GM19240 (cell line): ENCODE results near the gene NUDT8.
A peak's percentile ranks its signal among the peaks of the same experiment; 100 is the strongest.
"Not testable (repeated sequence)": the region's sequence is repeated elsewhere in the genome, so short reads cannot be mapped to it uniquely, and the experiment has no call there.

Source experiments
- DNase-seq: peaks from one replicate; pipeline ENCODE4 v3.0.0; 2011; ENCODE audit warnings: low spot score; ENCODE audit not compliant: insufficient read length

The NUDT8 gene

GRCh38 chr11:67613313-67613959 lies 16.3 kb downstream of the NUDT8 start:
- DNase-seq = no peak

- DNase-seq = no peak
Measured at GRCh38 chr11:67612751-67613150, 17.0 kb downstream of the NUDT8 start.

DNA sequence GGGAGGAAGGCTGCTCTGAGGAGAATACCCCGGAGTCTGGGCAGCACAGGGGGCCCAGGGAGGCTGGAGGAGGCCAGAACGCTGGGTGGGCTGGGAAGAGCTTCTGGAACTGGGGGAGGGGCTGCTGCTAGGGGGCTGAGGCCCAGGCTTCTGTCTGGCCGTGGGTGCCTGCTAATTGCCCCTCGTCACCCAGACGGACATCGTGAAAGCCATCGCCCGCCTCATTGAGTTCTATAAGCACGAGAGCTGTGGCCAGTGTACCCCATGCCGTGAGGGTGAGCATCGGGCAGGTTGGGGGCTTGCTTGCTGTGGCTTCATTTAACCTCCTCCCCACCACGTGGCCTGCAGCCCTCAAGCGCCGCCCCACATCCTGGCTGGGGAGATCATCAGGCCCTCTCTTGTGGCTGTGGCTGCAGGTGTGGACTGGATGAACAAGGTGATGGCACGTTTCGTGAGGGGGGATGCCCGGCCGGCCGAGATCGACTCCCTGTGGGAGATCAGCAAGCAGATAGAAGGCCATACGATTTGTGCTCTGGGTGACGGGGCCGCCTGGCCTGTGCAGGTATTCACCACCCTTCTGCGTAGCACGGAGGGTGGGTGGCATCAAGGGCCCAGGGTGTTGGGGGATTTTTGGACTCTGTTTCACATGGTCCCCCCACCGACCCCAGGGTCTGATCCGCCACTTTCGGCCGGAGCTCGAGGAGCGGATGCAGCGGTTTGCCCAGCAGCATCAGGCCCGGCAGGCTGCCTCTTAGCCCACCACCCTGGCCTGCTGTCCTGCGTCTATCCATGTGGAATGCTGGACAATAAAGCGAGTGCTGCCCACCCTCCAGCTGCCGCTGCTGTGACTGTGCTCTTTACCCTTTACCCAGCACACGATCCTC lies 17.8 kb downstream of the NUDT8 start:
- DNase-seq = no peak

GRCh38 chr11:67611165-67611564 lies 18.6 kb downstream of the NUDT8 start:
- DNase-seq = no peak

DNA sequence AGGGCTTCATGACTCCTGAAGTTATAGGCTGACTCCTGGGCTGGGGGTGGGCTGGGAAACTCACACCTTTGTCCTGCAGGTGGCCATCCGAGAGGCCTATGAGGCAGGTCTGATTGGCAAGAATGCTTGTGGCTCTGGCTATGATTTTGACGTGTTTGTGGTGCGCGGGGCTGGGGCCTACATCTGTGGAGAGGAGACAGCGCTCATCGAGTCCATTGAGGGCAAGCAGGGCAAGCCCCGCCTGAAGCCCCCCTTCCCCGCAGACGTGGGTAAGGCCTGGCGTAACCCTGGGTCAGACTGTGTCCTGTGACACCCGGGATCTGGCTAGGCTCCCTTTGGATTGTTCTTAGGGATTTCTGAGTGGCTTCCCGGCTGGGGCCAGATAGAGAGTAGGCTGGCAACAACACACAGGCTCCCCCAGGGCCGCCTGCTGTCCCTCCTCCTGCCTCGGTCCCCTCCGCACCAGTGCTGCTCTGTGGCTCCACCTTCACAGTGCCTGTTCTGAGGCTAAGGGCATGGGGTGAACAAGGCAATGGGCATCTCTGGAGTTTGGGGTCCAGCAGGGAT lies 19.4 kb downstream of the NUDT8 start:
- no peak for DNase-seq

GRCh38 chr11:67609316-67609715 lies 20.4 kb downstream of the NUDT8 start:
- no peak for DNase-seq

GRCh38 chr11:67608486-67608885 lies 21.3 kb downstream of the NUDT8 start:
- DNase-seq = no peak

DNA sequence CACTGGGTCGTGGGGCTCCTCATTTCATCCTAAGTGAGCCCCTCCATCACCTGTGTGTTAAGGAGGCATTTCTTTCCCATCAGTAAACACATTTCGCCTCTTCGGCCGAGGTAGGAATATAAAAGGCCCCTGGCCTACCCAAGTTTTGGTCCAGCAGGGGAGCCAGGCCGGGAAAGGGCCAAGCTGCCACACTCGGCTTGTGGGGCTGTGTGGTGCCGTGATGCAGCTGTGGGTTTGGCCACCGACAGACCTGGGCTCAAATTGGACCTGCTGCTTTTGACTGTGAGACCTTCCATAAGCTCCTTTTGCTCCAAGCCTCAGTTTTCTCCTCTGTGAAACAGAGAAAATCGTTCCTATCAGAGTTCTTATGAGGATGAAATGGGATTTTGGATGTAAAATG lies 22.2 kb downstream of the NUDT8 start:
- no peak for DNase-seq

- peak; percentile 70 for DNase-seq
Measured at GRCh38 chr11:67606492-67607295, 23.0 kb downstream of the NUDT8 start, which contains the start of gene NDUFV1. Gene NDUFV1 (plus strand): TSS chr11:67606936. CDS start chr11:67607005, 69 bp downstream.

- DNase-seq = no peak
Measured at GRCh38 chr11:67606093-67606491, 23.6 kb downstream of the NUDT8 start.

DNA sequence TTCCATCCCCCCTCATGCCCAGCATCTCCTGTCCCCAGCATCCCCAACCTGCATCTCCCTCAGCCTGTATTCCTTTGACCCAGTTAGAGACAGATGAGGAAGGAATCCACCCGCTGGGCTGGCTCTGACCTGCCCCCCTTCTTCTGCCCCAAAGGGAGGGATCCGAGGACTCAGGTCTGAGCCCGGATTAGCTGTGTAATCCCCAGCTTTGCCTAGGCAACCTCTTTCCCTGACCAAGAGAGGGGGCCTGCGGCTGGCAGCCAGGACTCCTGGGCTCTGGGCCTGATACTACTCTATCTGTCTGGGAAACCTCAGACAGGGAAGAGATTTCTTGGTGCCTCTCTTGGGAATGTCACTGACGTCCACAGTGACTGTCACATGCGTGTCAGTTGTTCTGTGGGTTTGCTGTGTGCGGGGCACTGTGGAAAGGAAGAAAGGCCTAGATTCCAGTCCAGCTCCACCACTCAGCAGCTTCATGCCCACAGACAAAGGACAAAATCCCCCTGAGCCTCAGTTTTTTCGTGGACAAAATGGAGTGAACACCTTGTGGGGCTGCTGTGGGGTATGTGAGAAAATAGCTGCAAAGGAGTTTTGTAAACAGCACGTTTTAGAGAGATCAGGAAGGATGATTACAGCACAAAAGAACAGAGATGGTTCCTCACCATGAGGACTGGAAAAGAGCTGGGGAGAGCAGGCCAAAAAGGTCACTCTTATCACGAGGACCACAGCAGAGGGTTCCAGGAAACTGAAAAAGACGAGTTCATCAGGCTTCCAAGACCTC lies 24.3 kb downstream of the NUDT8 start:
- DNase-seq = no peak

DNA sequence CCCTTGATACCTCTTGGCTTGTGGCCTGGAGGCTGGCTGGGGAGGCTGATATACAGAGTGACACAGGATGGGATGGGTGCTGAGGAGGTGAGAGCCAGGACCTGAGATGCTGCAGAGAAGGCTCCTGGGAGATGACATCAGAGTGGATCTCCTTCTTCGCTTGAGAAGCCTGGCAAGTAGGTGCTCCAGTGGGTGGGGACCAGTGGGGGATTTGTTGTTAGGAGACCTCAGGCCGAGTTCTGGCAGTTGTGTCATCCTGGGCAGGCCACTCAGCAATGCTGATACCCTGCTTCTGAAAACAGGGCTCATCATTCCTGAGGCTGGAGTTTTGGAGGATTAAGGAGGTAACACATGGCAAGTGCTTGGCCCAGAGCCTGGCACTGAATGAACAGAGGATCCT lies 24.9 kb downstream of the NUDT8 start:
- no peak for DNase-seq

GRCh38 chr11:67604119-67604518 lies 25.6 kb downstream of the NUDT8 start:
- not testable (repeated sequence) for DNase-seq

DNA sequence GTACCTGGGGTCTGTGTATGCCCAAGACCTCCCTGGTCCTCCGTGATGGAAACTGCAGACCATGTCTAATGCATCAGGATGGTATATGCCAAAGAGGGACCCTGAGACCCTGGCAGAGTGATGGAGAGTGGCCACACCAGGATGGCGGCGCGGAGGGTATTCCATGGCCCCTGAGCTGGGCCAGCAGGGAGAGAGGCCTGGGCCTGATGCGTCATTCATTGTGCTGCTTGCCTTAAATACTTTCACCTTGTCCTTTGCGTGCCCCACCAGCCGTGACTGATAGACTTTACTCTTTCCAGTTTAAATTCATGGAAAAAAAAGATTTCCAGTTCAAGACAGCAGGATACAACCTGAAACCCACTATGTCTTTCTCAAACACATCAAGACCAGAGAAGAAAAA lies 28.6 kb downstream of the NUDT8 start:
- no peak for DNase-seq

- DNase-seq = no peak
Measured at GRCh38 chr11:67600324-67601029, 29.3 kb downstream of the NUDT8 start.

- no peak for DNase-seq
Measured at GRCh38 chr11:67599149-67599548, 30.6 kb downstream of the NUDT8 start.

DNA sequence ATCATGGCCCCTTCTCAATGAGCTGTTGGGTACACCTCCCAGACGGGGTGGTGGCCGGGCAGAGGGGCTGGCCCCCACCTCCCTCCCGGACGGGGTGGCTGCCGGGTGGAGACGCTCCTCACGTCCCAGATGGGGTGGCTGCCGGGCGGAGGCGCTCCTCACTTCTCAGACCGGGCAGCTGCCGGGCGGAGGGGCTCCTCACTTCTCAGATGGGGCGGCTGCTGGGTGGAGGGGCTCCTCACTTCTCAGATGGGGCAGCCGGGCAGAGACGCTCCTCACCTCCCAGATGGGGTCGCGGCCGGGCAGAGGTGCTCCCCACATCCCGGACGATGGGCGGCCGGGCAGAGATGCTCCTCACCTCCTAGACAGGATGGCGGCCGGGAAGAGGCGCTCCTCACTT lies 31.8 kb downstream of the NUDT8 start:
- not testable (repeated sequence) for DNase-seq

- DNase-seq = not testable (repeated sequence)
Measured at GRCh38 chr11:67597458-67597857, 32.3 kb downstream of the NUDT8 start.

GRCh38 chr11:67596753-67597300 lies 32.9 kb downstream of the NUDT8 start:
- DNase-seq = no peak

DNA sequence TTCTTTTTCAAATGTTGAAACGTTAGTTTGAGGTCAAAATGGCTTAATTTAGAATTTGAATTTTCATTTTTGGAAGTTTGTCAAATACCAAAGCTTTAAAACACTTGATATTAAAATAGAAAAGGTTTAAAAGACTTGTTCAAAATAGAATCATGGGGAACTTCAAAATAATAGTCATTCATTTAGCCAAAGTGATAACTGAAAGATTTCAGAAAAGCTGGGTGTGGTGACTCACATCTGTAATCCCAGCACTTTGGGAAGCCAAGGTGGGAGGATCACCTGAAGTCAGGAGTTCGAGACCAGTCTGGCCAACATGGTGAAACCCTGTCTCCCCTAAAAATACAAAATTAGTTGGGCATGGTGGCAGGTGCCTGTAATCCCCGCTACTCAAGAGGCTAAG lies 35.3 kb downstream of the NUDT8 start:
- no peak for DNase-seq
